CD4-positive, alpha-beta T cell treated with Interleukin-12 subunit alpha and Interleukin-12 subunit beta, for 1 hour (primary cell): ENCODE data around the gene UBXN6.

ENCODE experiments used
- DNase-seq: peaks from one replicate; pipeline ENCODE4 v3.0.0-alpha.2; 2020

Gene UBXN6

DNA sequence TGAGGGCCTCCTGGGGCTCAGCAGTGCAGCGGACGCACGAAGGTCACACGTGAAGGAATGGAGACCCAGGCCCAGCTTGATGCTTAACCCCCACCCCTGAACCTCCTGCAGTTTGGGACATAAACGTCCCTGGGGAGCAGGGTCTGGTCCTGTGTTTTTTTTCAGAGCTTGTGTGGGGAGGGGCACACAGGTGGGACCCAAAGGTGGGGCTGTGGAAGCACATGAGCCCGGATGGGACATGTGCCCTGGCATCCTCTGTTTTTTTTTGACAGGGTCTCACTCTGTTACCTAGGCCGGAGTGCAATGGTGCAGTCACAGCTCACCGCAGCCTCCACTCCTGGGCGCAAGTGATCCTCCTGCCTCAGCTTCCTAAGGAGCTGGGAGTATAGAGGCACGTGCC, 20.5 kb downstream of the UBXN6 start:
- DNase-seq, result no peak

DNA sequence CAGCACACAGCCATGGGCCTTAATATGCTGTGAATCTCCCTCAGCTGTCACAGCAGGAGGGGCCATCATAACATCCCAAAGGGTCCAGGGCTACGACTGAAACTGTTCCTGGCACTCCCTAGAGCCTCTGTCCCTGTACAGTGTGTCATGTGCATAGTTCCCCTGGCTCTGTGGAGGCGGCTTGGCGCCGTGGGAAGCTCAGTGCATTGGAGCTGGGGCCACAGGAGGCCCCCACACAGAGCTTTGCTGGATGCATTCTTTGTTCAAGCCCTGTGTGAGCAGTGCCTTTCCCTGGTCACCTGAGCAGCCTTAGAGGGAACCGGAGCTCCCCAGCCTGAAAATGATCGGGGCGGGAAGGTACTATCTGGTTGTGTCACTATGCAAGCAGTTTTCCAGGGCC, 21.4 kb downstream of the UBXN6 start:
- DNase-seq, result no peak

DNA sequence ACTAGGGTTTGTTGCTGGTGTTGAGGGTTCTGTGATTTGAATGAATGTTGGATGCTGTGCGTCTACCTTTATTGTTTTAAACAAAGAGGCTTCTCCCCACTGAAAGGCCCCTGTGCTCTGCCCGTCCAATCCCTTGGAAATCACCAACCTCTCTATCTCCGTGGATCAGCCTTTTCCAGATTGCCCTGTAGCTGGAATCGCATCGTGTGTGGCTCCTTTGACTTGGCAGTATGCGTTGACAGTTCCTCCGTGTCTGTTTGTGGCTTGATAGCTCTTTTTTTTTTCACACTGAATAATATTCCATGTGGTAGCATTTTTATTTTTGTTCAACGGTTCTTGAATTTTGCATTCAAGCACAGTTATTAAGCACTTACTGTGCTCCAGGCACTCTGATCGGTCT, 23.2 kb downstream of the UBXN6 start:
- DNase-seq, result no peak

DNA sequence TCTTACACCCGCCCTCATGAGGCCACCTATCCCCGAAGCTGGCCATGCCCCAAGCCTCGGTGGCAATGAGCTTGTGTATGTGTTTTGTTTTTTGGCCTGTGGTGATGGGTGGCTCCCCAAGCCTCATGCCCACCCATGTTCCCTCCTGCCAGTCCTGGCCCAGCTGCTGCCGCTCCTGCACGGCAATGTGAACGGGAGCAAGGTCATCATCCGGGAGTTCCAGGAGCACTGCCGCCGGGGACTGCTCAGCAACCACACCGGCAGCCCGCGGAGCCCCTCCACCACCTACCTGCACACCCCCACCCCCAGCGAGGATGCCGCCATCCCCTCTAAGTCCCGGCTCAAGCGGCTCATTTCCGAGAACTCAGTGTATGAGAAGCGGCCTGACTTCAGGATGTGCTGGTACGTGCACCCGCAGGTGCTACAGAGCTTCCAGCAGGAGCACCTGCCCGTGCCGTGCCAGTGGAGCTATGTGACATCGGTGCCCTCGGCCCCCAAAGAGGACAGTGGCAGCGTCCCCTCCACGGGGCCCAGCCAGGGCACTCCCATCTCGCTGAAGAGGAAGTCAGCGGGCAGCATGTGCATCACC, 24.6 kb downstream of the UBXN6 start:
- DNase-seq, result no peak

DNA sequence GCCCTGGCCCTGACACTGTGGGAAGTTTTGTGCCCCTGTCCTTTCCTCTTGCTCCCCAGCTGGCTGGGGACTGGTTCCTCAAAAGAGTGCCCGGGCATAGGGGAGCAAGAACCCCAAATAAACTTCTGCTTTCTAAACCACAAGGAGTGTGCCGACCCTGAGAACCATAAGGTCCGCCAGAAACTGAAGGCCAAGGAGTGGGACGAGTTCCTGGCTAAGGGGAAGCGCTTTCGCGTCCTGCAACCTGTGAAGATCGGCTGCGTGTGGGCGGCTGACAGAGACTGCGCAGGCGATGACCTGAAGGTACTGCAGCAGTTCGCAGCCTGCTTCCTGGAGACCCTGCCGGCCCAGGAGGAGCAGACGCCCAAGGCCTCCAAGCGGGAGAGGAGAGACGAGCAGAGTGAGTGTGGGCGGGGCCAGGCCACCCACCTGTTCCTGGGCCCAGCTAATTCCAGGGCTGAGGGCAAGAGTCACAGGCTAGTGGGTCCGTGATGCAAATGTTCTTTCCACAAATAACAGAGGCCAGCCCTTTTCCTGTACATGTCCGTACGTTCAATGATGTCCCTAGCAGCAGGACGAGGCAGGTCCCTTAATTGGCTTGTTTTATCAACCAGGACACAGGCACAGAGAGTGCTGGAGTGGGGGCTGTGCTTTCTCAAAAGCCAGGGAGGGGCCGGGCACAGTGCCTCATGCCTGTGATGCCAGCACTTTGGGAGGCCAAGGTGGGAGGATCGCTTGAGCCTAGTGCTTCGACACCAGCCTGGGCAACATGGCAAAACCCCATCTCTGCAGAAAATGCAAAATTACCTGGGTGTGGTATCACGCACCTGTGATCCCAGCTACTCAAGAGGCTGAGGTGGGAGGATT, 25.6 kb downstream of the UBXN6 start:
- peak; percentile 16 for DNase-seq

DNA sequence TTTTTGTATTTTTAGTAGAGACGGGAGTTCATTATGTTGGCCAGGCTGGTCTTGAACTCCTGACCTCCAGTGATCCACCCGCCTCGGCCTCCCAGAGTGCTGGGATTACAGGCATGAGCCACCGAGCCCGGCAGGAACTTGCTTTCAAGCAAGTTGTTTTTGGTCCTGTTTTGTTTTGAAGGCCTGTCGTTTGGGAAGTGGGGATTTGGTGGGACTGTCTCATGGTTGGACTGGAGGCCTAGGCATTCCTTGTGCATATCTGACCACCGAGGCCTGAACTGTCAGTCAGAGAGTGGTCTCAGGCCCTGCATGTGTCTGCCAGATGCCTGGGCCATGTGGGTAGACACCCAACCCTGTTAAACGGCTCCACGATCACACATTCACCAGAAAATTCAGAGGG, 26.3 kb downstream of the UBXN6 start:
- no peak for DNase-seq

DNA sequence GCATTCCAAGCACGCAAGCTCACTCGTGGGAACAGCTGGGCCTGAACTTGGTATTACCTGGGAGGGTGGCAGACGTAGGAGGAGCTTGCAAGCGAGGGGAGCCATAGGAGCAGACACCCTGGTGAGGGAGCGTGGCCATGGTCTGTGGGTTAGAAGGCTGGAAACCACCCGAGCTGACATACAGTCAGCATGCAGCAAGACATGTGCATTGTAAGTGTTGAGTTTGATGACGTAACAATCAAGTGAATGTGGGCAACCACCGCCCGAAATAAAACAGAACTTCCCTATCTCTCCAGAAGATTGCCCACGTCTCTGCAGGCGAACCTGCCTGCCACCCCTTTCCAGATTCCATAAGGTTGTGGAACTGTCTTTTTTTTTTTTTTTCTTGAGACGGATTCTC, 26.8 kb downstream of the UBXN6 start:
- peak; percentile 23 for DNase-seq

DNA sequence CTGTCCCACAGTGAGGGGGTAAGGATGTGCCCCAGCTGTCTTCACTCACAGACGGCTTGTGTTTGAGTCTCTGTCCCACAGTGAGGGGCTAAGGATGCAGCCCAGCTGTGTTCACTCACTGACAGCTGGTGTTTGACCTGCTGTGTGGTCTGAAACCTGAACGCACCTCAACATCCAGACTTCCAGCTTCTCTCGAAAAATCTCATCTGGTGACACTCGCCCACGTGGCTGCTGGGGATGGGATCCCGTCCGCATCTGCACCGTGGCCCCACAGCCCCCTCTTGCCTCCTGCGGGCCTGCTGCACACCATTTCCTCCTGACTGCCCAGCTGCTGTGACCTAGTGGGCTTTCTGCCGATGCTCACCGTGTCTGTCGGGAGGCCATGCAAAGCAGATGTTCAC, 27.8 kb downstream of the UBXN6 start:
- DNase-seq, result no peak

DNA sequence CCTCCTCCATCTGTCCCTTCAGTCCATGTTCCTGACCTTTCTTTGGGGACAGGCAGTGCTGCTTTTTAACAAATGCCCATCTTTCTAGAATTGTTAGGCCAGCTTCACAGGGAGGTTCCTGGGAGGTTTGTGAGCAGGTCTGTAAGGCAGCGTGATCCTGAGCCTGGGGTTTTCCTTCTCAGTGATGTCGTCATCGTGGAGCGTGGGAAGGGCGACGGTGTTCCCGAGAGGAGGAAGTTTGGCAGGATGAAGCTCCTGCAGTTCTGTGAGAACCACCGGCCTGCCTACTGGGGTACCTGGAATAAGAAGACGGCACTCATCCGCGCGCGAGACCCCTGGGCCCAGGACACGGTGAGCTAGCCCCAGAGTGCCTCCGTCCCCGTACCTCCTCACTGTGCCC, 28.3 kb downstream of the UBXN6 start:
- DNase-seq, result no peak

DNA sequence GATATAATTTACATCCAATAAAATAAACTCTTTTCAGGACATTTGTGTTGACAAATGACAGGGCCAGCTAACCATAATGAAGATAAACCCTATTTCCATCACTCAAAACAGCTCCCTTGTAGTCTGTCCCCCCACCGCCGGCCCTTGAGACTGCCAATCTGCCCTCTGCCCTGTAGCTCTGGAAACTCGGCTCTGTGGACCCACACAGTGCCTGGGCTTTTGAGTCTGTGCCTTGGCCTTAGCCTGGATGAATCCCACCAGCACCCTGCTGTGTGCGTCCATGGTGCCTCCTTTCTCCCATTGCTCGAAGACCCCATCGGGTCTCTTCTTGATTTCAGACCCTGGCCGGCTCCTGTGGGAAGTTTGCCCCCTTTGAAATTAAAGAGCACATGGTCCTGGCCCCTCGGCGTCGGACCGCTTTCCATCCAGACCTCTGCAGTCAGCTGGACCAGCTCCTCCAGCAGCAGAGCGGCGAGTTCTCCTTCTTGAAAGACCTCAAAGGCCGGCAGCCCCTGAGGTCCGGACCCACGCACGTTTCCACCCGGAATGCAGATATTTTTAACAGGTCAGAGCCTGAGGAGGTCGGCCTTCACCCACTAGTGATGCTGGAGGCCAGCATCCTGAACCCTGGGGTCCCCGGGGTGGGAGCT, 29.1 kb downstream of the UBXN6 start:
- DNase-seq, result no peak

DNA sequence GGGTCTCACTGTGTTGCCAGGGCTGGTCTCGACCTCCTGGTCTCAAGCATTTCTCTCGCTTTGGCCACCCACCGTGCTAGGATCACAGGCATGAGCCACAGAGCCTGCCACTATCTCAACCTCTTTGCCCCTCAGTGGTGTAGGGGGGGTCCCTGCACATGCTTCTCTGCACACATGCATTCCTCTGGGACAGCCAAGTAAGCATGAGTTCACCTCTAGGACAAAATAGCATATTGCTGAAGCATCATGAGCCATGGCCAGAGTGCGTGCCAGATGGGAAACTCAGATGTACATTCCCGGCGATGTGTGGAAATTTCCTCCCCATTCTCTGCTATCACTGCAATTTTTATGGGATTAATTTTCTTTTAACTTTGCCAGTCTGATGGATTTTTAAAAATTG, 32.1 kb downstream of the UBXN6 start:
- no peak for DNase-seq

DNA sequence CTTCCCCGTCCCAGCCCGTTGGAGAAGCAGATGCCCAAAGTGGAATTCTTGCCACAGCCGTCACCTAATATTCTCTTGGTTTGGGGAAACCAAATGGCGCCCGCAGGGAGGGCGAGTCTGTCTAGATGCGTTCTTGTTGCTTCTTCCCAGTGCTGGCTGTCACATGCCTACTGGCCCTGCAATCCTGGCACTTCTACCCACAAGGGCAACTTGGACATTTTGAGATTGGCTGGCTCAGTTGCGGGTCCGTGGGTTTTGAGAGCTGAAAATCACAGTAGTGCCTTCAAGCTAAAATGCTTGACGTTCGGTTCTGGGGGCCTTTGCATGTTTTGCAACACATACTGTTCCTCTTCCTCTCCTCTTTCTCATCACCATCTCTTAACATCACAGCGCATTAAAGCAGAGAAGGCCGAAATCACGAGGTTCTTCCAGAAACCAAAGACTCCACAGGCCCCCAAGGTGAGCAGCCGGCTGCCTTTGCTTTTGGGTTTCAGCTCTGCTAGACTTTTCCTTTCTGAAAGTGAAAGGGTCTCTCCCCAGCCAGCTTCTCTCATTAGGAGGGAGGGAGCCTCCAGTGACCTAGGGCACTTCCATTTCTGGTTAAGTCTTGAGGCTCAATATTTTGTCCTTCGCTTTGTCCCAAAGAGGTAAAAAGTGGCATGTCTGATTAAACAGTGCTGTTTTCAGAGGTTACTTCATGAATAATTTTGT, 34.0 kb downstream of the UBXN6 start:
- DNase-seq, result no peak

DNA sequence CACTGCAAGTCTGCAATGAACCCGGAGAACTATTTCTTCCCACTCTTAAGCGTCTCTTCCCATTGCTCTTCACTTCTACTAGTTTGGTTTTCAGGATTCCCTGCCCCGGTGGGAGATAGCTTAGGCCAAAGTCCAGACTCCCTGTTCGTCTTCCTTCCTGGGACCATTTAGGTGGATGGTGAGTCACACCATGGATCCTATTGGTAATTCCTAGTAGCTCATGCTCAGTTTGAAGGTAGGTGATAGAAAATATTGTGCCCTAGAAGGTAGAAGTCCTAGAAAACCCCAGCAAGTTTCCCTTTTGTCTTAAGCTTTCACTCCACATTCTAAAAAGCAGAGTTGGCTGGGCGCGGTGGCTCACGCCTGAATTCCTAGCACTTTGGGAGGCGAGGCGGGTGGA, 41.3 kb downstream of the UBXN6 start:
- no peak for DNase-seq

DNA sequence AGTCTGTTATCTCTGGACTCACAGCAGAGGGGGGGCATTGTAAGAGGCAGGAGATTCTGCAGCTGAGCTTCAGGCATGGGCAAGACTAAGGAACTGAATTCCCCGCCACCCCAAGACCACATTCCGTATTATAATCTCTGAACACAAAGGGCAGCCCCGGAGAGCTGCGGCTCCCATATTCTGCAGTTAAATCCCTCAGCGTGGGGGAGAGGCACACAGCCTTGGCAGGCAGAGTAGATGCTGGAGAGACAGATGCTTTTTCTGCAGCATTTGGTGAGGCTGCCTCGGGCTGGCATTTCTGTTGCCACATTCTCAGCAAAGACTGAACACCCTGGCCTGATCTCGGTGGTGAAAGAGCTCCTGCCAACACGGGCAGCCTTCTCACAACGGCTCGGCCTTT, 42.2 kb downstream of the UBXN6 start:
- no peak for DNase-seq

DNA sequence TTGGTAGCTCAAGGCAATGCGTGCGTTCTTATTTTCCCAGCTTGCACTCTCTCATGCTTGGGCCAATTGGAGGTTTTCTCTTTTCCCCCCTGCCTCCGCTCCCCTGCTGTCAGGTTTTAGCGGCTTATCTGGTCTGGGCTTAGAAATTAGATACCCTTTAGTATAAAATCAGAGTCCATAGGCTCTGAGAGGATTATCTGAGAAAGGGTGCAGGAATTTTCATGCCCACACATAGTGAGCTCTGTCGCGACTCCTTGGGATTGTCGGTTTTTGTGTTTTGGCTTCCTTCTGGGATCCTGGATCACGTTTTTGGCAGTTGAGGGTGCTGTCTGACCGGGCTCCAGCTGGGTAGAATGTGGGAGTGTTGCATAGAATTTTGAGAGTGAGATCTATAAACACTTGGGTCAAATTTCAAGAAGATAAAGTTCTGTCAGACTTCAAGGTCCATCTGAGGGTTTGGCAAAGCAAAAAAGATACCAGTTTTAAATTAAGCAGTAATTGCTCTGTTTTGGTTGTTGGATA, 42.7 kb downstream of the UBXN6 start:
- DNase-seq, result no peak

DNA sequence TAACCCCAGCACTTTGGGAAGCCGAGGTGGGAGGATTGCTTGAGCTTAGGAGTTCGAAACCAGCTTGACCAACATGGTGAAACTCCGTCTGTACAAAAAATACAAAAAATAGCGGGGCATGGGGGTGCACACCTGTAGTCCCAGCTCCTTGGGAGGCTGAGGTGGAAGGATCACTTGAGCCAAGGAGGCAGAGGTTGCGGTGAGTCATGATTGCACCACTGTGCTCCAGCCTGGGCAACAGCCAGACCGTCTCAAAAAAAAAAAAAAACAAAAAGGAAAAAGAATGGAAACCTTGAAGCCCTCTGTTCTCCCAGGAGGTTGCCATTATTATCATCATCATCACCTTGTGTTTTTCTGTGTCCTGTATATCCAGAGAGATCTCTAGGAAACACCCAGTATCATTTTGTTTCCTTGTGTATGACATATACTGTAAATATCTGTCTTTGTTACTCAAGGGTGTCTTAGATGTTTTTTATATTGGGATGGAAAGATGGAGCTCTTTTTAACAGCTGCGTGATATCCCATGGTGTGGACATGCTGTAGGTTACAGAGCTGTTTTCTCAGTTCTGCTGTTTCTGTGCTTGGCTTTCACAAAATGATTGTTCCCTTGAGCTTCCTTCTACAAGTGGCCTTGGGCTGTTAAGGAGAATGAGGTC, 43.3 kb downstream of the UBXN6 start:
- DNase-seq, result no peak

DNA sequence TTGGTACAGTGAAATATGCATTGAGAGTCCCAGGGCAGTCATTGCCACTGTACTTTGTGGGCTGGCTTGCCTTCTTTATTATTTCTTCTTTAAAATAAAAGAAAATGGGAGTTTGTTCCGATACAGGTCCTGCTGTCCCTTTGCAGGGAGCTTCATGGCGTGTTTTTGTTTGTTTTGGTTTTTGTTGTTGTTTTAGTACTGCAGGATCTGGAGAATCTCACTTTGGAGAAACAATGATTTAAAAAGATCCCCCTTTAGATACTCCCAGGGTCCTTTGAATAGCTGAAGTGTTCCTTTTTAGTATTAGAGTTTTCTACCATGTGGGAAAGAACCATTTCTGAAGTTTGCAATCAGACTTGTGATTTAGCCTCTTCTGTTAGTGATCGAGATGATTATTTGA, 44.0 kb downstream of the UBXN6 start:
- DNase-seq, result no peak

DNA sequence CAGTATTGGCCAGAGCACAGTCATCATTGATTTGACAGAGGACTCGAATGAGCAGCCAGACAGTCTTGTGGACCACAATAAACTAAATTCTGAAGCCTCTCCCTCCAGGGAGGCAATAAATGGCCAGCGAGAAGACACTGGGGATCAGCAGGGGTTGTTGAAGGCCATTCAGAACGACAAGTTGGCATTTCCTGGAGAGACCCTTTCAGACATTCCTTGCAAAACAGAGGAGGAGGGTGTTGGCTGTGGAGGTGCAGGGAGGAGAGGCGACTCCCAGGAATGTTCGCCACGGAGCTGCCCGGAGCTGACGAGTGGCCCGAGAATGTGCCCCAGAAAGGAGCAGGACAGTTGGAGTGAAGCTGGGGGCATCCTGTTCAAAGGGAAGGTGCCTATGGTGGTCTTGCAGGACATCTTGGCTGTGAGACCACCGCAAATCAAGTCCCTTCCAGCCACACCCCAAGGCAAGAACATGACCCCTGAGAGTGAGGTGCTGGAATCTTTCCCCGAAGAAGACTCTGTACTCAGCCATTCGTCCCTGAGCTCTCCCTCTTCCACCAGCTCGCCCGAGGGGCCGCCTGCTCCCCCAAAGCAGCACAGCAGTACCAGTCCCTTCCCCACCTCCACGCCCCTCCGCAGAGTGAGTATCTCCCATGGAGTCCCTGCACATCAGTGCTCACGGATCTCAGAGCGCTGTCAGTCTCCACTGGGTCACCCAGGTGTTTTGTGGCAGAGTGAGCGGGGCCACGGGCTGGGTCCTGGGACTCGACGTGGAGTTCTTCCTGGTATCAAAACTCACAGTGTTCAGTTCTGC, 48.3 kb downstream of the UBXN6 start:
- no peak for DNase-seq

DNA sequence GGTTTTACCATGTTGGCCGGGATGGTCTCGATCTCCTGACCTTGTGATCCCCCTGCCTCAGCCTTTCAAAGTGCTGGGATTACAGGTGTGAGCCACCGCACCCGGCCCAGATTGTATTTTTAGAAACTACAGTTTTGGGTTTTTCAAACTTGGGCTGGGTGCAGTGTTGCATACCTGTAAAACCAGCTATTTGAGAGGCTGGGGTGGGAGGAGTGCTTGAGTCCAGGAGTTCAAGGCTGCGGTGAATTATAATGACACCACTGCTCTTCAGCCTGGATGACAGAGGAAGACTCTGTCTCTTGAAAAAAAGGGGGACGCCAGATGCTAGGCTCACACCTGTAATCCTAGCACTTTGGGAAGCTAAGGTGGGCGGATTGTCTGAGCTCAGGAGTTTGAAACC, 51.0 kb downstream of the UBXN6 start:
- DNase-seq, result no peak

DNA sequence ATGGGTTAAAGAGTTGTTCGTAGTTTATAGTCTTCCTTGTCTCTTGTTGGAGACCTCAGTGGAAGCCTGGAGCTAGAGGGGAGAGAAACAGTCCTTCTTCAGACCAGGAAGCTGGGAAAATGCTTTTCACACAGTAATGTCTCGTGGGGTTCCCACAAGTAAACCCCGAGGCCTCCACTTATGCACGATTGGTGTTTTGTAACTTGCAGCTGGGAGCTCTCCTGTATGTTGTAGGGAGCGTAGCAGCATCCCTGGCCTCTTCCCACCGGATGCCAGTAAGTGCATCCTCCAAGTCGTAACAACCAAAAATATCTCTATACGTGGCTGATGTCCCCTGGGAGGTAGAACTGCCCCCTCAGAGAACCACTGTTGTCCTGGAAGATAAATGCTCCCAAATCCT, 51.6 kb downstream of the UBXN6 start:
- no peak for DNase-seq

DNA sequence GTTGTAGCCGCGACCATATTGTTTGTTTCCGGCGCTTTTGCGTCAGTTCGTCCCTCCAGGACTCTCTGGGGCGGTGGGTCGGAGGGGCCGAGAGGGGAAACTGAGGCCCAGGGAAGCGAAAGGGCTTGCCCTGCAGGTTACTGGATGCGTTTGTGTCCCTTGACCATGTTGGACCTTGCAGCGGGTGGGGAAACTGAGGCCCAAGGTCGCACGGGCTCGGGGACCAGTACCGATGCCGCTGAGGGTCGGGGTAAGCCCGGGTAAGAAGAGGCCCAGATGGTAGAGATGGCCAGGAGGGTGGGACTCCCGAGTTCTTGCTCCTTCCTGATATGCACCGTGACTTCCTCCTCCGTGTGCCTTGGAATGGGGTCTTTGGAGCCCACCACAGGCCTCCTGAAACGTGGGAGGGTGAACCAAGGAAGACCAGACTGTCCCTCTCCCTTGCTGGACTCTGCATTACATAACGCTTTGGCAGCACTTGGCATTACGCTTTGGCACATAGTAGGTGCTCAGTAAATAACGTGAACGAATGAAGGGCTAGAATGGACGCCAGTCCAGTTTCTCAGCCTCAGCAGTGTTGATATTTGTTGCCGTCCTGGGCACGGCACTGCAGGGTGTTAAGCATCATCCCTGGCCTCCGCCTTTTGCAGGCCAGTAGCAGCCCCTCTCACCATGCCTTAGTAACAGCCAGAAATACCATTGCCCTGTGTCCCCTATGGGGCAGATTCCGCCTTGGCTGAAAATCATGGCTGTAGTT, 54.4 kb downstream of the UBXN6 start:
- DNase-seq, result no peak
